Trophoblast cell (in vitro differentiated cells and primary cell): ENCODE results near the gene ABCA13.

Experiments used
- DNase-seq, 2 donors: peaks; one replicate each; pipeline ENCODE4 v3.0.0-alpha.2; 2016
- H2AFZ ChIP-seq: 2 replicates; pipeline ENCODE4 v1.6.1; 2013; ENCODE audit warnings: low read length, moderate library complexity, mild to moderate bottlenecking; ENCODE audit not compliant: insufficient read depth, poor library complexity
- H2AK5ac ChIP-seq: 2 replicates; pipeline ENCODE4 v1.6.1; 2013; ENCODE audit warnings: mild to moderate bottlenecking, low read length
- H2BK120ac ChIP-seq: 2 replicates; pipeline ENCODE4 v1.6.1; 2013; ENCODE audit warnings: low read length, mild to moderate bottlenecking, moderate library complexity; ENCODE audit not compliant: insufficient read depth, poor library complexity
- H2BK12ac ChIP-seq: 2 replicates; pipeline ENCODE4 v1.6.1; 2013; ENCODE audit warnings: mild to moderate bottlenecking, low read length, moderate library complexity
- H2BK5ac ChIP-seq: 2 replicates; pipeline ENCODE4 v1.6.1; 2013; ENCODE audit warnings: low read length, low read depth, moderate library complexity, mild to moderate bottlenecking; ENCODE audit not compliant: poor library complexity
- H3K14ac ChIP-seq: 2 replicates; pipeline ENCODE4 v1.6.1; 2013; ENCODE audit warnings: mild to moderate bottlenecking, low read length
- H3K18ac ChIP-seq: 2 replicates; pipeline ENCODE4 v1.6.1; 2013; ENCODE audit warnings: mild to moderate bottlenecking, low read length
- H3K23ac ChIP-seq: 2 replicates; pipeline ENCODE4 v1.6.1; 2013; ENCODE audit warnings: low read length
- H3K27ac ChIP-seq: 2 replicates; pipeline ENCODE4 v1.5.1; 2013; ENCODE audit warnings: low read depth, mild to moderate bottlenecking, inconsistent platforms, low read length, moderate library complexity
- H3K27me3 ChIP-seq: 2 replicates; pipeline ENCODE4 v1.6.1; 2013; ENCODE audit warnings: inconsistent platforms, mild to moderate bottlenecking, low read length, moderate library complexity; ENCODE audit not compliant: insufficient read depth
- H3K36me3 ChIP-seq, 2 experiments: 1 replicate in 1 of 2; 2 replicates in 1 of 2; pipeline ENCODE4 v1.6.1; 2013; ENCODE audit warnings: low read length in 2 of 2, mild to moderate bottlenecking in 2 of 2, moderate library complexity in 1 of 2; ENCODE audit not compliant: insufficient read depth in 2 of 2, control insufficient read depth in 1 of 2
- H3K4ac ChIP-seq: 2 replicates; pipeline ENCODE4 v1.6.1; 2013; ENCODE audit warnings: low read depth, mild to moderate bottlenecking, low read length, moderate library complexity
- H3K4me1 ChIP-seq, 2 experiments: 1 replicate in 1 of 2; 2 replicates in 1 of 2; pipeline ENCODE4 v1.6.1; 2013; ENCODE audit warnings: low read length in 2 of 2, mild to moderate bottlenecking in 2 of 2, moderate library complexity in 1 of 2; ENCODE audit not compliant: insufficient read depth in 2 of 2, control insufficient read depth in 1 of 2
- H3K4me2 ChIP-seq: 2 replicates; pipeline ENCODE4 v1.6.1; 2013; ENCODE audit warnings: inconsistent platforms, mild to moderate bottlenecking, low read length, moderate library complexity
- H3K4me3 ChIP-seq: 2 replicates; pipeline ENCODE4 v1.5.1; 2013; ENCODE audit warnings: mild to moderate bottlenecking, low read depth, low read length, inconsistent platforms
- H3K79me1 ChIP-seq: one replicate; pipeline ENCODE4 v1.6.1; 2013; ENCODE audit warnings: low read length
- H3K79me2 ChIP-seq: 2 replicates; pipeline ENCODE4 v1.6.1; 2013; ENCODE audit warnings: low read length, mild to moderate bottlenecking; ENCODE audit not compliant: control insufficient read depth, insufficient read depth, poor library complexity
- H3K9ac ChIP-seq: 2 replicates; pipeline ENCODE4 v1.6.1; 2013; ENCODE audit warnings: mild to moderate bottlenecking, low read length
- H3K9me3 ChIP-seq: 2 replicates; pipeline ENCODE4 v1.6.1; 2013; ENCODE audit warnings: low read depth, mild to moderate bottlenecking, control low read depth, inconsistent platforms, low read length; ENCODE audit not compliant: insufficient read depth
- H4K12ac ChIP-seq: 2 replicates; pipeline ENCODE4 v1.6.1; 2013; ENCODE audit warnings: low read depth, mild to moderate bottlenecking, low read length, moderate library complexity
- H4K8ac ChIP-seq: 2 replicates; pipeline ENCODE4 v1.6.1; 2013; ENCODE audit warnings: low read depth, mild to moderate bottlenecking, low read length, moderate library complexity
- H4K91ac ChIP-seq: one replicate; pipeline ENCODE4 v1.6.1; 2013; ENCODE audit warnings: low read depth, mild to moderate bottlenecking, low read length, moderate library complexity
- WGBS: extraction: QIAGEN DNeasy Blood & Tissue Kit; methylation state at CpG from one replicate; pipeline ENCODE4 v1.1.7; 2013; ENCODE audit warnings: missing lambda C conversion rate; ENCODE audit not compliant: insufficient read length, insufficient coverage; ENCODE audit errors: extremely low coverage; 5-methylcytosine and 5-hydroxymethylcytosine counted together

ABCA13 gene

GRCh38 chr7:48289656-48290055 lies 118.4 kb downstream of the ABCA13 start:
- no peak overlapping the region for H4K8ac ChIP-seq
- H3K27ac ChIP-seq, result no peak overlapping the region
- no peak overlapping the region for H4K91ac ChIP-seq
- DNase-seq, result no peak
- H4K12ac ChIP-seq, result no peak overlapping the region
- H2BK12ac ChIP-seq, result no peak overlapping the region
- H2BK120ac ChIP-seq, result no peak overlapping the region
- H2AK5ac ChIP-seq, result no peak overlapping the region
- H3K4me3 ChIP-seq, result no peak overlapping the region
- no peak overlapping the region for H3K14ac ChIP-seq
- H2AFZ ChIP-seq, result no peak overlapping the region
- no peak overlapping the region for H3K9ac ChIP-seq
- H3K4me2 ChIP-seq, result no peak overlapping the region
- no peaks in the 10 kb centered on the region for H3K36me3 ChIP-seq
- H3K27me3 ChIP-seq, result no peaks in the 10 kb centered on the region
- no CpG with 5 or more reads among the region's 1 CpG for WGBS
- H3K79me2 ChIP-seq, result no peaks in the 10 kb centered on the region
- no peaks in the 10 kb centered on the region for H3K9me3 ChIP-seq
- H2BK5ac ChIP-seq, result no peak overlapping the region
- no peak overlapping the region for H3K23ac ChIP-seq
- no peak overlapping the region for H3K4ac ChIP-seq
- no peaks in the 10 kb centered on the region for H3K79me1 ChIP-seq
- H3K4me1 ChIP-seq, result no peaks in the 10 kb centered on the region
- no peak overlapping the region for H3K18ac ChIP-seq

DNA sequence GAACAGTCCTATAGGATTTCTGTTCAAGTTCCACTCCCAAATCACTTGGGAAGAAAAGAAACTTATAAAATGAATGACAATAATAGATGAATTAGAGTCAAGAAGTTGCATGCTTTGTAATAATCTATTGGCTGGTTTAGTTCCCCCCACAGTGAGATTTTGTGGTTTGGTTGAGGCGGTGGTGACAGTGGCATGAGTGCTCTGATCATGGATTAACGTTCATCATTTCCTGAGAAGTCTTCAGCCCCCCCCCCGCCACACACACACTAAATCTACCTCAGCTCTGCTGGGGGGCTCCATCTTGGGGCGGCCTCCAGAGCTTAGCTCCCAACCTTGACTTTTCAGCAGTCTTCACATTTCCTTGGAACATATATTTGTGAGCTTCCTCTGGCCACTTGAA lies 121.7 kb downstream of the ABCA13 start:
- no peak overlapping the region for H3K4me2 ChIP-seq
- no peak overlapping the region for H4K91ac ChIP-seq
- WGBS, result no CpG with 5 or more reads among the region's 4 CpGs
- no peak overlapping the region for H3K4ac ChIP-seq
- H3K23ac ChIP-seq, result no peak overlapping the region
- no peaks in the 10 kb centered on the region for H3K79me2 ChIP-seq
- no peak overlapping the region for H4K12ac ChIP-seq
- no peak for DNase-seq
- no peak overlapping the region for H3K14ac ChIP-seq
- no peak overlapping the region for H2BK5ac ChIP-seq
- H3K18ac ChIP-seq, result no peak overlapping the region
- H3K27ac ChIP-seq, result no peak overlapping the region
- no peak overlapping the region for H3K4me3 ChIP-seq
- H2AK5ac ChIP-seq, result no peak overlapping the region
- H3K9me3 ChIP-seq, result no peaks in the 10 kb centered on the region
- H3K4me1 ChIP-seq, result no peaks in the 10 kb centered on the region
- H2BK120ac ChIP-seq, result no peak overlapping the region
- H4K8ac ChIP-seq, result no peak overlapping the region
- no peaks in the 10 kb centered on the region for H3K27me3 ChIP-seq
- no peaks in the 10 kb centered on the region for H3K36me3 ChIP-seq
- no peak overlapping the region for H3K9ac ChIP-seq
- H2AFZ ChIP-seq, result no peak overlapping the region
- H3K79me1 ChIP-seq, result no peaks in the 10 kb centered on the region
- H2BK12ac ChIP-seq, result no peak overlapping the region

- no CpG with 5 or more reads among the region's 7 CpGs for WGBS
- no peak for DNase-seq
- no peak overlapping the region for H3K27ac ChIP-seq
Measured at GRCh38 chr7:48295296-48295971, 124.2 kb downstream of the ABCA13 start.

DNA sequence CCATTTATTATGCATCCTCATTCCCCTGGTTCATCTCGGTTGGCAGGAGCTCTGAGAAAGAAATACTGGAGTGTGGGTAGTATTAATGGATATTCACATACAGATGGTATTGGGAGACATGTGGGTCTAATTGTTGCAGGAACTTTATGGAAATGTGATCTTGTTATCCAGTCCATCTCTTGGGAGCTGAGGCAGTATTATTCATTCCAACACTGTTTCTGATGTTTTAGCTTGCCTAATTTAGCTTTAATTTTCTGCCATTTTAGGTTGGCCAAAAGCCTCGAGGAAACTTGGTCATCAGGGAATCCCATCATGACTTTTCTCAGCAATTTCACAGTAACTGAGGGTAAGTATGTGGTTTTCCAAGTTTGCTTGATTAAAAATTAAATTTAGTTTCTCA lies 125.7 kb downstream of the ABCA13 start:
- no peak overlapping the region for H4K12ac ChIP-seq
- no peak overlapping the region for H3K14ac ChIP-seq
- H3K79me1 ChIP-seq, result no peaks in the 10 kb centered on the region
- H3K36me3 ChIP-seq, result no peaks in the 10 kb centered on the region
- no peaks in the 10 kb centered on the region for H3K27me3 ChIP-seq
- no CpG with 5 or more reads among the region's 2 CpGs for WGBS
- H3K4me1 ChIP-seq, result no peaks in the 10 kb centered on the region
- no peak overlapping the region for H2AK5ac ChIP-seq
- no peak overlapping the region for H4K91ac ChIP-seq
- H3K9ac ChIP-seq, result no peak overlapping the region
- H3K4ac ChIP-seq, result no peak overlapping the region
- no peak overlapping the region for H2AFZ ChIP-seq
- H2BK12ac ChIP-seq, result no peak overlapping the region
- H3K23ac ChIP-seq, result no peak overlapping the region
- no peak overlapping the region for H2BK120ac ChIP-seq
- no peaks in the 10 kb centered on the region for H3K9me3 ChIP-seq
- H3K79me2 ChIP-seq, result no peaks in the 10 kb centered on the region
- DNase-seq, result no peak
- H3K18ac ChIP-seq, result no peak overlapping the region
- H3K4me2 ChIP-seq, result no peak overlapping the region
- H2BK5ac ChIP-seq, result no peak overlapping the region
- no peak overlapping the region for H4K8ac ChIP-seq
- no peak overlapping the region for H3K27ac ChIP-seq
- H3K4me3 ChIP-seq, result no peak overlapping the region

More at GRCh38 chr7:48295296-48295971, 124.2 kb downstream of the ABCA13 start:
- H4K12ac ChIP-seq, result no peak overlapping the region
- no peaks in the 10 kb centered on the region for H3K4me1 ChIP-seq
- H4K91ac ChIP-seq, result no peak overlapping the region
- H3K9me3 ChIP-seq, result no peaks in the 10 kb centered on the region
- H2AFZ ChIP-seq, result no peak overlapping the region
- H3K79me2 ChIP-seq, result no peaks in the 10 kb centered on the region
- no peak overlapping the region for H3K18ac ChIP-seq
- no peak overlapping the region for H2BK120ac ChIP-seq
- H4K8ac ChIP-seq, result no peak overlapping the region
- H2BK5ac ChIP-seq, result no peak overlapping the region
- H2BK12ac ChIP-seq, result no peak overlapping the region
- H3K27me3 ChIP-seq, result no peaks in the 10 kb centered on the region
- no peak overlapping the region for H3K9ac ChIP-seq
- H3K4me3 ChIP-seq, result no peak overlapping the region
- no peak overlapping the region for H3K23ac ChIP-seq
- no peak overlapping the region for H3K14ac ChIP-seq
- H3K79me1 ChIP-seq, result no peaks in the 10 kb centered on the region
- H3K4ac ChIP-seq, result no peak overlapping the region
- no peaks in the 10 kb centered on the region for H3K36me3 ChIP-seq
- no peak overlapping the region for H3K4me2 ChIP-seq
- no peak overlapping the region for H2AK5ac ChIP-seq
